Ovary (tissue), 9 donors: Measurements from ENCODE around the gene MAP2K4. TPM values are rescaled to one million over a fixed set of nuclear protein-coding genes. Genes with fewer than 3 reads are reported as not detected.

Source experiments
- DNase-seq, 5 donors: peaks; one replicate each; pipeline ENCODE4 v3.0.0-alpha.2; 2019 to 2020
- H3K27ac ChIP-seq, 2 donors: fragments of 200-600 bp; one replicate each; pipeline versions ENCODE4 v1.5.1 to v1.8.0; 2019 to 2022
- H3K27me3 ChIP-seq: fragments of 200-600 bp; one replicate; pipeline ENCODE4 v1.8.0; 2022
- H3K36me3 ChIP-seq: fragments of 200-600 bp; sonication (generic); one replicate; pipeline ENCODE4 v1.5.1; 2019
- H3K4me1 ChIP-seq: one replicate; pipeline ENCODE4 v1.8.1; 2013; ENCODE audit warnings: mild to moderate bottlenecking, moderate library complexity; ENCODE audit not compliant: insufficient read depth
- H3K4me3 ChIP-seq: fragments of 200-600 bp; sonication (generic); one replicate; pipeline ENCODE4 v1.5.1; 2017
- H3K9me3 ChIP-seq, 2 donors: fragments of 200-600 bp in 1 of 2; sonication (generic) in 1 of 2; one replicate each; pipeline versions ENCODE4 v1.5.1 to v1.8.1; 2013 to 2019; ENCODE audit warnings: mild to moderate bottlenecking in 1 of 2, moderate library complexity in 1 of 2
- CTCF ChIP-seq, 3 donors: fragments of 450-650 bp in 2 of 3; fragments of 200-600 bp in 1 of 3; IDR thresholded peaks; one replicate each; pipeline versions ENCODE4 v1.5.1 to v1.8.0; 2016 to 2022; ENCODE audit warnings: antibody characterized with exemption in 3 of 3, mild to moderate bottlenecking in 1 of 3
- EP300 ChIP-seq: sonication (generic); formaldehyde crosslinking; IDR thresholded peaks from one replicate; pipeline ENCODE4 v1.6.1; 2017; ENCODE audit warnings: antibody characterized with exemption
- POLR2A ChIP-seq: fragments of 450-650 bp; IDR thresholded peaks from one replicate; pipeline ENCODE4 v1.6.1; 2017; ENCODE audit warnings: antibody characterized with exemption, mild to moderate bottlenecking, moderate library complexity
- WGBS, 3 donors: extraction: QIAGEN DNeasy Blood & Tissue Kit in 1 of 3; methylation state at CpG; one replicate each; pipeline versions ENCODE4 v1.1.5 to v1.1.7; 2013 to 2017; 5-methylcytosine and 5-hydroxymethylcytosine counted together
- intact Hi-C, 4 donors: fragments of 100-400 bp; cut with DNase I; formaldehyde crosslinking; loops; one replicate each; pipeline versions ENCODE4 v1.11.0 to v1.15.1; 2022 to 2023
- polyA plus RNA-seq, 2 donors: library from polyadenylated mRNA; stranded (reverse); fragments of 200-250 nt in 1 of 2; fragments of 350-450 nt in 1 of 2; fragmentation: Illumina TruSeq in 1 of 2; extraction: RNeasy Lipid Tissue Mini Kit (QIAGEN cat#74804) in 1 of 2; gene quantifications; one replicate each; pipeline ENCODE4 v1.2.3, GENCODE V29; 2013 to 2014
- total RNA-seq, 7 donors: library from RNA; depleted of rRNA in 2 of 7; stranded (reverse); fragments of >200 nt in 2 of 7; fragmentation: NEBNext Ultra II Directional in 3 of 7; extraction: Animal tissue kit (Norgen Biotek cat#: 25700) in 3 of 7; gene quantifications; one replicate each; pipeline versions ENCODE4 v1.1.0 to v1.2.4, GENCODE V29; 2016 to 2023
- donor health status: DM: no; HTN: no; CAD: no; lungs with moderate emphysema.
- donor health status: DM: no; HTN: no; CAD: no.
- donor health status: Bipolar disorder and iron deficiency.
- donor health status: DM: yes; HTN: yes; CAD: no.
- donor health status: DM: no; HTN: no; CAD: no.
- donor health status: DM: yes; HTN: yes; CAD: no.

The MAP2K4 gene
- total and polyA plus RNA-seq, 9 donors, result 12.1 to 66.8 (median 42.4) TPM

GRCh38 chr17:12118617-12119016 lies 97.9 kb downstream of the MAP2K4 start:
- Histone ChIP-seq H3K27me3 (no peaks in the 10 kb centered on the region), H3K4me3 (no peak overlapping the region), H3K36me3 (no peaks in the 10 kb centered on the region), H3K9me3 (no peaks in the 10 kb centered on the region), H3K4me1 (no peaks in the 10 kb centered on the region), H3K27ac (no peak overlapping the region)
- DNase-seq, result no peak
- intact Hi-C loops, result no loop called here
- 94 to 98% (median 95%) methylated on average over 3 of the region's 3 CpGs for WGBS, 3 donors
- TF ChIP-seq CTCF (IDR thresholded peaks at IDR 0.05), result no peak
- TF ChIP-seq EP300, result no peak
- no peak for TF ChIP-seq POLR2A

- H3K27me3 ChIP-seq, result no peaks in the 10 kb centered on the region
- TF ChIP-seq EP300 (no peak), CTCF (IDR thresholded peaks at IDR 0.05) (no peak), POLR2A (no peak)
- 80 to 85% (median 82%) methylated on average over 6 of the region's 6 CpGs for WGBS, 3 donors
- H3K4me1 ChIP-seq, result no peaks in the 10 kb centered on the region
- DNase-seq, result no peak
- intact Hi-C loops, result no loop called here
- no peaks in the 10 kb centered on the region for H3K36me3 ChIP-seq
- no peaks in the 10 kb centered on the region for H3K9me3 ChIP-seq
- no peak overlapping the region for H3K4me3 ChIP-seq
- no peak overlapping the region for H3K27ac ChIP-seq
Measured at GRCh38 chr17:12122075-12122474, 101.4 kb downstream of the MAP2K4 start.

DNA sequence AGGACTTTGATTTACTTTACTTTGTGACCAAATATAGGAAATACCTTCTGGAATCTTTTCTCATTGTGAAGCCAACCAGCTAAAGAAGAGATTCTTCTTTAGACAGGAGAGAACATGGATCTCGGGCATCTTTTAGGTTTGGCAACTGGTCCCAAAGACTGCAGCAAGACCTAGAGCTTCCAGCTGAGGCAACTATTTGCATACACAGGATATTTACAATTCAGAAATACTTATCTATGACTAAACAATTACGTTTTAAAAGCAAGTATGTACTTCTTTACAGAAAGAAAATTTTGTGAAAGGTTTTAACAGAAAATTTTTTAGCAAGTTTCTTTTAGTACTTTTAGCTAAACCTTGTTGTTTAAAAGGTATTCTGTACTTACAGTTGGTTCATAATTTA lies 106.5 kb downstream of the MAP2K4 start:
- TF ChIP-seq CTCF (IDR thresholded peaks at IDR 0.05) (no peak), POLR2A (no peak)
- Histone ChIP-seq H3K36me3 (no peaks in the 10 kb centered on the region), H3K4me3 (no peak overlapping the region), H3K27ac (no peak overlapping the region), H3K4me1 (no peaks in the 10 kb centered on the region), H3K27me3 (no peaks in the 10 kb centered on the region), H3K9me3 (no peaks in the 10 kb centered on the region)
- intact Hi-C loops, result no loop called here
- 36 to 67% (median 47%) methylated on average over 2 of the region's 2 CpGs for WGBS, 3 donors
- no peak for DNase-seq

- Histone ChIP-seq H3K36me3 (no peaks in the 10 kb centered on the region), H3K4me1 (no peaks in the 10 kb centered on the region), H3K4me3 (no peak overlapping the region), H3K27me3 (no peaks in the 10 kb centered on the region), H3K9me3 (no peaks in the 10 kb centered on the region), H3K27ac (no peak overlapping the region)
- no peak for DNase-seq
- TF ChIP-seq CTCF (IDR thresholded peaks at IDR 0.05) (no peak), POLR2A (no peak), EP300 (no peak)
- intact Hi-C loops, result no loop called here
- WGBS, 3 donors, result 30 to 72% (median 40%) methylated on average over 2 of the region's 2 CpGs
Measured at GRCh38 chr17:12127667-12128066, 107.0 kb downstream of the MAP2K4 start.

DNA sequence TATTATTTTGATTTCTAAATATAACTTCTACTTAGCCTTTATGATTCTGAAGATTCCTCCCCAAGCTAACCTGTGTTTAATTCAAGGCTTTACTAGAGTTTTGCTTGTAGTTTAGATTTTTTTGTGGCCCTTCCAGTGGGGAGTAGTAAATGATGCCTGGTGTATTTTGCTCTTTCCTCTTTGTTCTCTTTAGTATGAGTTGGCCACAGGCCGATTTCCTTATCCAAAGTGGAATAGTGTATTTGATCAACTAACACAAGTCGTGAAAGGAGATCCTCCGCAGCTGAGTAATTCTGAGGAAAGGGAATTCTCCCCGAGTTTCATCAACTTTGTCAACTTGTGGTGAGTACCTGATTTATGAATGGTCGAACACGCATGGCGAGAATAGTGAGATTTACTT lies 108.3 kb downstream of the MAP2K4 start:
- H3K4me1 ChIP-seq, result no peaks in the 10 kb centered on the region
- H3K27ac ChIP-seq, result no peak overlapping the region
- WGBS, 3 donors, result 95 to 96% (median 95%) methylated on average over 7 of the region's 7 CpGs
- H3K27me3 ChIP-seq, result no peaks in the 10 kb centered on the region
- intact Hi-C loops, result no loop called here
- no peak for TF ChIP-seq EP300
- TF ChIP-seq POLR2A, result no peak
- no peaks in the 10 kb centered on the region for H3K9me3 ChIP-seq
- no peak overlapping the region for H3K4me3 ChIP-seq
- DNase-seq, result no peak
- H3K36me3 ChIP-seq, result no peaks in the 10 kb centered on the region
